ENCODE measurements around the gene PCNX1.

- TF ChIP-seq OSR1 (CRISPR knock-in tag; IDR thresholded peaks at IDR 0.05) (no peak), PATZ1 (CRISPR knock-in tag; IDR thresholded peaks at IDR 0.05; ENCODE audit: borderline replicate concordance) (no peak), ZNF565 (CRISPR knock-in tag; conservative IDR thresholded peaks at IDR 0.05; ENCODE audit: low read depth) (no peak), TCF4 (CRISPR knock-in tag; IDR thresholded peaks at IDR 0.05; ENCODE audit: borderline replicate concordance) (no peak), CSDC2 (CRISPR knock-in tag; IDR thresholded peaks at IDR 0.05) (no peak), GLIS3 (CRISPR knock-in tag; IDR thresholded peaks at IDR 0.05) (no peak), ZNF70 (CRISPR knock-in tag; IDR thresholded peaks at IDR 0.05) (no peak), ZFP30 (CRISPR knock-in tag; IDR thresholded peaks at IDR 0.05) (no peak), POU6F1 (CRISPR knock-in tag; IDR thresholded peaks at IDR 0.05; ENCODE audit: borderline replicate concordance, low read depth) (no peak), CREB5 (CRISPR knock-in tag; IDR thresholded peaks at IDR 0.05; ENCODE audit: low read depth) (no peak), TOX (CRISPR knock-in tag; IDR thresholded peaks at IDR 0.05; ENCODE audit: borderline replicate concordance) (no peak)
Measured at GRCh38 chr14:70920608-70921007, 13.3 kb downstream of the PCNX1 start.

Measured in SK-N-SH treated with all-trans-retinoic acid at 6 μM for 48 hours (cell line).